A673 (cell line): ENCODE results near the gene CARMIL3. TPM values are rescaled to one million over a fixed set of nuclear protein-coding genes. Genes with fewer than 3 reads are reported as not detected.

Source experiments
- BruUV-seq: library from RNA; stranded (reverse); fragments of 400-500 nt; replicated peaks from 2 replicates; lab custom pipeline; 2021; lab: Mats Ljungman, UMichigan
- CTCF ChIA-PET: fragments of 300-600 bp; sonication (Branson Sonifier 250); formaldehyde crosslinking; loops from one replicate; lab custom pipeline; 2022; ENCODE audit warnings: antibody characterized with exemption; lab: Charles Lee
- POLR2A ChIA-PET: fragments of 300-600 bp; sonication (Branson Sonifier 250); formaldehyde crosslinking; loops from one replicate; lab custom pipeline; 2022; ENCODE audit warnings: antibody characterized with exemption; ENCODE audit not compliant: low non-redundant PET; lab: Charles Lee
- DNase-seq: peaks from one replicate; pipeline ENCODE4 v3.0.0-alpha.2; 2015; ENCODE audit warnings: low spot score
- H3K27ac ChIP-seq: fragments of 200-600 bp; sonication (generic); 2 replicates; pipeline ENCODE4 v1.5.1; 2016; ENCODE audit warnings: mixed run types, low read depth, mild to moderate bottlenecking, mixed read lengths, antibody characterized with exemption, low read length; ENCODE audit not compliant: poor library complexity, severe bottlenecking
- H3K27me3 ChIP-seq: fragments of 200-600 bp; sonication (generic); replicated peaks from 2 replicates; pipeline ENCODE4 v1.6.1; 2017; ENCODE audit warnings: mixed run types, low read depth, mild to moderate bottlenecking, mixed read lengths, antibody characterized with exemption, low read length; ENCODE audit not compliant: insufficient read depth, poor library complexity
- H3K36me3 ChIP-seq: fragments of 200-600 bp; sonication (generic); 2 replicates; pipeline ENCODE4 v1.6.1; 2016; ENCODE audit warnings: mixed run types, mild to moderate bottlenecking, mixed read lengths, antibody characterized with exemption, low read length; ENCODE audit not compliant: insufficient read depth, poor library complexity, severe bottlenecking
- H3K4me1 ChIP-seq: fragments of 200-600 bp; sonication (generic); 2 replicates; pipeline ENCODE4 v1.6.1; 2017; ENCODE audit warnings: mixed run types, mild to moderate bottlenecking, mixed read lengths, antibody characterized with exemption, low read length; ENCODE audit not compliant: insufficient read depth, poor library complexity, severe bottlenecking
- H3K4me3 ChIP-seq: fragments of 200-600 bp; sonication (generic); 2 replicates; pipeline ENCODE4 v1.5.1; 2016; ENCODE audit warnings: low read depth, mixed run types, mild to moderate bottlenecking, mixed read lengths, low read length; ENCODE audit not compliant: poor library complexity, severe bottlenecking
- H3K9me3 ChIP-seq: fragments of 200-600 bp; sonication (generic); 2 replicates; pipeline ENCODE4 v1.6.1; 2016; ENCODE audit warnings: mixed run types, low read depth, mild to moderate bottlenecking, mixed read lengths, antibody characterized with exemption, low read length; ENCODE audit not compliant: poor library complexity, severe bottlenecking
- CTCF ChIP-seq: fragments of 300-800, 200-600 bp; sonication (generic); conservative IDR thresholded peaks from 2 replicates; pipeline ENCODE4 v1.5.1; 2017; ENCODE audit warnings: low read depth, mild to moderate bottlenecking, antibody characterized with exemption, low read length, moderate library complexity, mixed read lengths
- EZH2 ChIP-seq: fragments of 200-600 bp; sonication (generic); IDR thresholded peaks from 2 replicates; pipeline ENCODE4 v1.6.1; 2017; ENCODE audit warnings: borderline replicate concordance, low read depth, mild to moderate bottlenecking, mixed read lengths, antibody characterized with exemption, low read length; ENCODE audit not compliant: poor library complexity, severe bottlenecking
- intact Hi-C: fragments of 100-400 bp; cut with micrococcal nuclease; formaldehyde crosslinking; loops from one replicate; pipeline ENCODE4 v1.10.0; 2022; ENCODE audit not compliant: unreplicated experiment
- total RNA-seq: library from RNA; stranded (reverse); gene quantifications from 2 replicates; pipeline ENCODE4 v1.2.3, GENCODE V29; 2021

CARMIL3 gene
- total RNA-seq, 1 experiment from 2014 or later = 0.49 TPM

- no TSS peak for BruUV-seq
- no peak for TF ChIP-seq CTCF
- TF ChIP-seq EZH2 = no peak
- Histone ChIP-seq H3K4me3 (no peak overlapping the region), H3K36me3 (no peaks in the 10 kb centered on the region), H3K4me1 (no peaks in the 10 kb centered on the region), H3K27ac (no peak overlapping the region), H3K9me3 (no peaks in the 10 kb centered on the region), H3K27me3 (no peaks in the 10 kb centered on the region)
- intact Hi-C loops = no loop called here
- ChIA-PET CTCF (no interaction called here), POLR2A (no interaction called here)
- no peak for DNase-seq
Measured at GRCh38 chr14:24037658-24038037, 14.2 kb upstream of the CARMIL3 start.

- H3K27ac ChIP-seq = no peak overlapping the region
Measured at GRCh38 chr14:24038686-24039085, 13.1 kb upstream of the CARMIL3 start.

GRCh38 chr14:24040692-24041091, 11.1 kb upstream of the CARMIL3 start:
- Histone ChIP-seq H3K27me3 (no peaks in the 10 kb centered on the region), H3K4me3 (no peak overlapping the region), H3K27ac (no peak overlapping the region), H3K9me3 (no peaks in the 10 kb centered on the region), H3K36me3 (no peaks in the 10 kb centered on the region), H3K4me1 (no peaks in the 10 kb centered on the region)
- no peak for DNase-seq
- BruUV-seq = no TSS peak
- TF ChIP-seq CTCF = no peak
- no peak for TF ChIP-seq EZH2
- intact Hi-C loops = no loop called here
- POLR2A ChIA-PET = no interaction called here
- CTCF ChIA-PET = no interaction called here

More at GRCh38 chr14:24038686-24039085, 13.1 kb upstream of the CARMIL3 start:
- Histone ChIP-seq H3K36me3 (no peaks in the 10 kb centered on the region), H3K4me3 (no peak overlapping the region), H3K9me3 (no peaks in the 10 kb centered on the region), H3K27me3 (no peaks in the 10 kb centered on the region), H3K4me1 (no peaks in the 10 kb centered on the region)
- no peak for TF ChIP-seq CTCF
- TF ChIP-seq EZH2 = no peak
- CTCF ChIA-PET = no interaction called here
- intact Hi-C loops = no loop called here
- no peak for DNase-seq
- POLR2A ChIA-PET = no interaction called here
- no TSS peak for BruUV-seq
